Muscle layer of duodenum (tissue), 2 donors: ENCODE results near the gene SVIP.

Source experiments
- H3K27ac ChIP-seq: one replicate; pipeline ENCODE4 v1.7.0; 2013; ENCODE audit warnings: mild to moderate bottlenecking, low read length
- H3K27me3 ChIP-seq: one replicate; pipeline ENCODE4 v1.7.0; 2013; ENCODE audit warnings: low read depth, mild to moderate bottlenecking, control low read depth, low read length
- H3K36me3 ChIP-seq, 2 donors: one replicate each; pipeline ENCODE4 v1.7.0; 2013; ENCODE audit warnings: low read length in 2 of 2, control low read depth in 1 of 2, mild to moderate bottlenecking in 1 of 2; ENCODE audit not compliant: insufficient read depth in 2 of 2, control insufficient read depth in 1 of 2
- H3K4me1 ChIP-seq, 2 donors: one replicate each; pipeline ENCODE4 v1.7.0; 2013; ENCODE audit warnings: low read length in 2 of 2, mild to moderate bottlenecking in 2 of 2, control low read depth in 1 of 2, moderate library complexity in 1 of 2; ENCODE audit not compliant: insufficient read depth in 2 of 2, control insufficient read depth in 1 of 2
- H3K4me3 ChIP-seq, 2 donors: one replicate each; pipeline ENCODE4 v1.7.0; 2013; ENCODE audit warnings: low read length in 2 of 2, low read depth in 1 of 2, mild to moderate bottlenecking in 1 of 2
- H3K9me3 ChIP-seq, 2 donors: one replicate each; pipeline ENCODE4 v1.7.0; 2013; ENCODE audit warnings: low read length in 2 of 2, control low read depth in 1 of 2, mild to moderate bottlenecking in 1 of 2; ENCODE audit not compliant: control insufficient read depth in 1 of 2
- donor health status: healthy.

Gene SVIP

GRCh38 chr11:22829231-22830081 lies at the start of gene SVIP:
TSS of gene SVIP (minus strand) at chr11:22829801. CDS start at chr11:22829748, 53 bp downstream.
- Histone ChIP-seq H3K4me1 (peaks cover 0 to 10% of the 10 kb centered on the region in 2 donors), H3K27ac (peak within 1 kb of the TSS; percentile 55), H3K4me3 (peak within 1 kb of the TSS; percentile 68 to 87), H3K36me3 (peaks cover 8 to 17% of the 10 kb centered on the region in 2 donors), H3K27me3 (no peaks in the 10 kb centered on the region), H3K9me3 (no peaks in the 10 kb centered on the region)

DNA sequence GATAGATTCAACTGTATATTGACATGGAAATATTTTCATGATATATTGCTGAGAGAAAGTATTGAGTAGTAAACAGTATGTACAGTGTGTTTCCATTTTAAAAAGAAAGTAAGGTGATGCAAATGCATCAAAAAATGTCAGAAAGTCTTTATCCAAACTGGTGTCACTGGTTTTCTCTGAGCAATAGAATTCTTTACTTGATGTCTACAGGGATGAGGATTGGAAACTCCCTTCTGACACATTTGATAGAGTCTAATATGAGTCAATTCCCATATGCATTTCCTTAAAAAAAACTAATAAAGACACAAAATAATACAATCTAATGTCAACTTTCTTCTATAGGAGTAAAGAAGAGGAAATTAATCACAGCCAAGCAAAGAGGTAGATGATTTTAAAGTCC lies 49.0 kb upstream of the SVIP start:
- Histone ChIP-seq H3K36me3 (no peaks in the 10 kb centered on the region), H3K27me3 (no peaks in the 10 kb centered on the region), H3K27ac (no peak overlapping the region), H3K4me1 (no peaks in the 10 kb centered on the region), H3K4me3 (no peak overlapping the region), H3K9me3 (no peaks in the 10 kb centered on the region)

GRCh38 chr11:22878039-22878438 lies 48.4 kb upstream of the SVIP start:
- Histone ChIP-seq H3K27ac (no peak overlapping the region), H3K36me3 (no peaks in the 10 kb centered on the region), H3K4me3 (no peak overlapping the region), H3K9me3 (no peaks in the 10 kb centered on the region), H3K27me3 (no peaks in the 10 kb centered on the region), H3K4me1 (no peaks in the 10 kb centered on the region)

DNA sequence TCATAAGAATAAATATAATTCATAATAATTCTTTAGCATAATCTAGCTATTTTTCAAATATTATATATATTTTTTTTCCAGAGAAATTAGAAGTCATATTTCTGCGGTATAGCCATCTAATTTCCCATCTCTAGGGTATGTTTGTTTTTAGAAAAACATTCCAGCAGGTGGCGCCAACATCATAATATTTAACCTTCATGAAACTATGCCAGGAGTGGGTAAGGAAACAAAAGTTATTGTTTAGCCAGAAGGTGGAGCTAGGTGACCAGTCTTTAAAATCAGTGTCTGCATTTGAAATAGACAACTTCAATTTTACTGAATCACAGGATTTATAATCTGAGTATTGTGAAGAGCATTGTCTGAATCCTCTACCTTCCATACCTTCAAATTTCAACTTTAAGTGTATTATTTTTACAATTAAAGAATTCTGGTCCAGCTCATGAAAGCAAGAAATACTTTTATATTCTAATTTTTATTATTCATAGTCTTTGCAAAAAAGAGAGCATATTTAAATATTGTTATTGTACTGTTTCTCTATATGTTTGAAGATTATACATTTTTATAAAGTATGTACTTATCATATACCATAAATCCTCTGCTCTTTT lies 46.4 kb upstream of the SVIP start:
- no peak overlapping the region for H3K4me3 ChIP-seq
- H3K27ac ChIP-seq: no peak overlapping the region
- no peaks in the 10 kb centered on the region for H3K9me3 ChIP-seq
- no peaks in the 10 kb centered on the region for H3K36me3 ChIP-seq
- H3K4me1 ChIP-seq: no peaks in the 10 kb centered on the region
- H3K27me3 ChIP-seq: no peaks in the 10 kb centered on the region

DNA sequence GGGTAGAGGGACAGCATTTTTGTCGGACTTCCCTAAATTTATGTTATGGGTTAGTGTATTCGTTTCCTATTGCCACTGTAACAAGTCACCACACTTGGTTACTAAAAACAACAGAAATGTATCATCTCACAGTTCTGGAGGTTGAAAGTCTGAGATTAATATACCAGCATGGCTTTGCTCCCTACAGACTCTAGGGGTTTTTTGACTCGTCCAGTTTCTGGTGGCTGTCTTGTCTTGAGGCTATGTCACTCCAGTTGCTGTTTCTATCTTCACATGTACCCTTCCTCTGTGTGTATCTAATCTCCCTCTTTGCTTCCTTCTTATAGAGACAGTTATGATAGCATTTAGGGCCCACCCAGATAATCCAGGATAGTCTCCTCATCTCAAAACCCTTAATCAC lies 39.7 kb upstream of the SVIP start:
- no peak overlapping the region for H3K27ac ChIP-seq
- no peaks in the 10 kb centered on the region for H3K4me1 ChIP-seq
- H3K4me3 ChIP-seq: no peak overlapping the region
- H3K27me3 ChIP-seq: no peaks in the 10 kb centered on the region
- no peaks in the 10 kb centered on the region for H3K36me3 ChIP-seq
- no peaks in the 10 kb centered on the region for H3K9me3 ChIP-seq

- H3K4me1 ChIP-seq: no peaks in the 10 kb centered on the region
- H3K4me3 ChIP-seq: no peak within 1 kb of the TSS
- no peak within 1 kb of the TSS for H3K27ac ChIP-seq
- H3K27me3 ChIP-seq: no peaks in the 10 kb centered on the region
- no peaks in the 10 kb centered on the region for H3K9me3 ChIP-seq
- H3K36me3 ChIP-seq: no peaks in the 10 kb centered on the region
Measured at GRCh38 chr11:22860241-22860640, 30.6 kb upstream of the SVIP start, which contains the start of gene CCDC179. TSS of gene CCDC179 (minus strand) at chr11:22860474. CDS start at chr11:22860421, 53 bp downstream.

DNA sequence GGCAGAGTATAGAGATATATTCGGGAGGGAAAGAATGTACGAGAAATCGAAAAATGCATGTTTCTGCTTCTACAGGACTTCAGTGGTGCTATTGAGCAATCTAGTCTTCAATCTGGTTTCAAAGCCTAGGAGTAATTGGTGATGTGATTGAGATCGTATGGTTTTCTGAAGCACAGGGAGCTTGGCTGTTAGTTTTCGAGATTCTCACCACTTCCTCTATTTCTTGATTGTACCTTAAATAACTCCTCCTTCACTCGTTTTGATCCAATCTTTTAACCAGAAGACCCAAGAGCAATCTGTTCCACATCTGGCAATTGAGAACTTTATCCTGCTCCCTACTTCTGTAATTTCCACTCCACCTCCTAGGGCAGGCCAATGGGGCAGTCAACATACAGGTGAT lies 30.2 kb upstream of the SVIP start:
- Histone ChIP-seq H3K27me3 (no peaks in the 10 kb centered on the region), H3K36me3 (no peaks in the 10 kb centered on the region), H3K4me3 (no peak overlapping the region), H3K27ac (no peak overlapping the region), H3K9me3 (no peaks in the 10 kb centered on the region), H3K4me1 (no peaks in the 10 kb centered on the region)

DNA sequence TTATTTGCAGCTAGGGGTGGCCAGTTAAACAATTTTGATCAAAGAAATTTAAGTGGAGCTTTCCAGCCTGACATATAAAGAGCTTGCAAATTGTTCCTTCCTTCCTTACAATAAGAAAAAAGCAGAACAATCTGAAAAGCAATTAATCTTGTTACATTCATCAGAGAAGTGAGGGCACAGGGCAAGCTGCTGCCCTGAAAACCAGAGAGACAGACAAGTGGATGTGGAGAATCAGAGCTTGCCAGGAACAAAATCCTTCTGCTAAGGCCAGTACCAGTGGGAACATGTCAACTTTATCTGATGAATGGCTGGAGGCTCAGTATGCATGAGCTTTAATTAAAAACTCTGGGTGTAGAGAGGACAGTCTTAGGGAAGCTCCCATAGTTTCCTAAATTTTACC lies 21.9 kb upstream of the SVIP start:
- Histone ChIP-seq H3K9me3 (no peaks in the 10 kb centered on the region), H3K27me3 (no peaks in the 10 kb centered on the region), H3K4me3 (no peak overlapping the region), H3K4me1 (no peaks in the 10 kb centered on the region), H3K36me3 (no peaks in the 10 kb centered on the region), H3K27ac (no peak overlapping the region)

DNA sequence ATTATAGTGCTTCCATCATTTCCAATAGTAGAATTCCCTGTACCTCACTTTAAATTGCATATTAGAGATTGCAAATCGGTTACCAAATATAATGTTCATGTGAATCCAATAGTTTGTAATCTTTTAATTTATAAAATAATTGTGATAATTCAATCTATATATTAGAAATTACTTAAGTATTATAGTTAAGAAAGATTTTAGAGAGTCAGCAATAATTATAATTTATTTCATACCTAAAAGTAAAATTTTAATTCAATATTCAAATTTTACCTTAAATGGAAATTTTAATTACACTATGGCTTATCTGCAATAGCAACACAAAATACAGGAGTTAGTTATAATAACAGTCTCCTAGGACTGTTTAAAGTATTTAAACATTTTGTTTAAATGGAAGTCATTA lies 17.1 kb upstream of the SVIP start:
- H3K27ac ChIP-seq: no peak overlapping the region
- H3K4me1 ChIP-seq: no peaks in the 10 kb centered on the region
- no peaks in the 10 kb centered on the region for H3K27me3 ChIP-seq
- no peaks in the 10 kb centered on the region for H3K9me3 ChIP-seq
- no peaks in the 10 kb centered on the region for H3K36me3 ChIP-seq
- H3K4me3 ChIP-seq: no peak overlapping the region

GRCh38 chr11:22832315-22833015 lies 2.9 kb upstream of the SVIP start:
- H3K36me3 ChIP-seq: no peaks in the 10 kb centered on the region
- no peak overlapping the region for H3K27ac ChIP-seq
- H3K4me3 ChIP-seq: no peak overlapping the region
- H3K27me3 ChIP-seq: no peaks in the 10 kb centered on the region
- H3K9me3 ChIP-seq: no peaks in the 10 kb centered on the region
- peaks cover 0 to 10% of the 10 kb centered on the region in 2 donors for H3K4me1 ChIP-seq

GRCh38 chr11:22830082-22830414 lies 447 bp upstream of the SVIP start:
- peak overlapping the region; percentile 54 for H3K27ac ChIP-seq
- no peaks in the 10 kb centered on the region for H3K9me3 ChIP-seq
- H3K27me3 ChIP-seq: no peaks in the 10 kb centered on the region
- H3K4me3 ChIP-seq: peak overlapping the region; percentile 68 to 87
- peaks cover 3 to 12% of the 10 kb centered on the region in 2 donors for H3K36me3 ChIP-seq
- H3K4me1 ChIP-seq: peaks cover 0 to 10% of the 10 kb centered on the region in 2 donors
